HG02571 (cell line): ENCODE data around the gene GJD3.
A peak's percentile ranks its signal among the peaks of the same experiment; 100 is the strongest.

Source experiments
- ATAC-seq: cut with Tn5 transposase; IDR thresholded peaks from one replicate; pipeline ENCODE4 v1.9.1; 2021; ENCODE audit warnings: mild to moderate bottlenecking, moderate library complexity; ENCODE audit not compliant: unreplicated experiment

Gene GJD3

DNA sequence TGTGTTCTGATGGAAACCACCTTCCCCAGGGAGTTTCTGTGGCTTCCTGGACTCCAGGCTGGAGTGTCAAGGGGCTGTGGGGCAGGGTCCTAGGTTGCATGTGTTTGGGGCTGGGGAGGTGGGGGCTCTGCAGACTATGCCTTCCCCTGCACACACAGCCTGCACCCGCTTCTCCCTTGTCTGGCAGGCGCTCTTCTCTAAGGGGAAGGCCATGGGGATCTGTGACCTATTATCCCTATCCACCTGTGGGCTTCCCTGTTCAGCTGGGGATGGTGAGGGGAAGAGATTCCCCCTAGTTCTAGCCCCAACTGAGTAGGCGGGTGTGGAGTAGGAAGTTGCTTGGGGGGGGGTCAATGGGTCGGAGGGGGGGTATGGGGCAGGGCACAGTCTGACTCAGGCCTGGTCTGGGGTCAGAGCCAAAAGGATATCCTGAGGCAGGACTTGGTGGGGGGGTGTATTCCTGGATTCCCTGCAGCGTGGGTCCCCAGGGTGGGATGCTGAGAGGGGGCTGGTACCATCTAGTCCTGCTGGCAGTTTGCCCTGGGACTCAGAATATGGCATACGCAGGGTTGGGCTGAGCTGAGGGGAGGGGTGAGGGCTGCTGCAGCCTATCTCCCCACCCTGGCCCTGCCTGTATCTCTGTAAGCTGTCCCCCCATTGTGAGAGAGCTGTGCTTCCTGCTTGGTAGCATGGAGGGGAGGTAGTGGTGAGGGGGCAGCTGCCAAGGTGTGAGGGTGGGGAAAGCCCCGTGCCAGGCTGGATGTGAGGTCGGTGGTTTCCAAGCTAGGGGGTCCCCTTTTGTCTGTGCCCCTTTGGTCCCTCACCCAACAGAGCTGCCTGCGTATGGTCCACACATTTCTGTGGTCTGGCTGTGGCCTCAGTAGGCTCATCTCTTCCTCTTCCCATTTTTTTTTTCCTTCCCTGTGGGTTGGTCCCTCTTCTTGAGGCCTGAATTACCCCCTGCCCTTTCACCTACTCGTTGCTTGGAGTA is 40.9 kb downstream of the GJD3 start:
- no peak for ATAC-seq

DNA sequence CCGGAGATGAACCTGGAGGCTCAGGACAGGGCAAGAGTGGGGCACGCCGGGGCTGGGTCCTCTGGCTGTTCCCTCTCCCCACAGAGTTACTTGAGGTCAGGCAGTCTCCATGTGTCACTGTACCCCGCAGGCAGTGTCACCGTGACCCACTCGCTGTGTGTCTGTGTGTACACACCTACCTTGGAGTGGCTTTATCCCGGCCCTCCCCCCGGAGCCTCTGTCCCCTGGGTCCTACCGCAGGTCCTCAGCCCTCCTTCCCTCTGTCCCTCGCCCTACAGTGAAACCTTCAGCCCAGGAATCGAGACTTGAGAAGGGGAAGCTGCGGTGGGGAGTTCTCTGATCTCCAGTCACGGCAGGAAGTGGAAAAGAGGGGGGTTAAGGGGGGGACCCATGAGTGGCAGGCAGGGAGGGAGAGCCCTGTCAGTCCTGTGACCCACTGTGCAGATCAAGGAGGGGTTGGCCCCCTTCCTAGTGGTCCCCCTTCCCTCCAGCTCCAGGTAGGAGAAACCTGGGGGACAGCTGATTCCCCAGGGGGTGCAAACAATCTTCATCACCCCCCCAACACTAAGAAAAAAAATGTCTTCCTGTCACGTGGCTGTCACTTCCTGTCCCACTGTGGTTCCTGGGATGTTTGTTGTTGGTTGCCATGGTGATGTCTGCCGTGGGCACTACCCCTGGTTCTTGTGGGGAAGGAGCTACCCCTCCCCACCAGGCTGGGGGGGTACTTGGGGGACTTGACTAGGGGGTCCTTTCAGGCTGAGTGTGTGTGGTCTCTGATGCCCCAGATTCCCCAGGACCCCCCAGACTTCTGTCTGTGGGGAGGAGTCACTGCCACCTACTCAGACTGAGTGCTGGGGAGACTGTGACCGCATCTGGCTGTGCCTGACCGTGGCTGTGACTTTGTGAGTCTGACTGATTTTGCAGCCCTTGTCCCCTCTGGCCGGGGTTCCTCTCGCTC is 41.9 kb downstream of the GJD3 start:
- peak; percentile 35 for ATAC-seq

DNA sequence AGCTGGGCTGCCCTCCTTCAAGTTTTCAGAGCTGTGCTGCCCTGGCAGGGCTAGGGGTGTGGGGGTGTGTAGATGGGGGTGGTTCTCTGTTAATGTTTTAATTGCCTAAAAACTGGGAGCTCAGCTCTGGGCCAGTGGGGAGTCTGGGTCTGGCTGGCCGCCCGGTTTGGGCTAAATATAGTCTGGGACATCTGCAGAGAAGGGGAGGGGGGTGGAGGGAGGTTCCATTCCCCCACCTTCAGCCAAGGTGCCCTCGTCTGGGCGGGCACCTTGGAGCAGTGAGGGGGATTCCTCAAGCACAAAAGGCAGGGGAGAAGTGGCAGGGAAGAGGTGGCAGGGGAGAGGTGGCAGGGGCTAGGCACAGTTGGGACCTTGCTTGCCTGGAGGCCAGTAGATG is 42.6 kb downstream of the GJD3 start:
- ATAC-seq: no peak

DNA sequence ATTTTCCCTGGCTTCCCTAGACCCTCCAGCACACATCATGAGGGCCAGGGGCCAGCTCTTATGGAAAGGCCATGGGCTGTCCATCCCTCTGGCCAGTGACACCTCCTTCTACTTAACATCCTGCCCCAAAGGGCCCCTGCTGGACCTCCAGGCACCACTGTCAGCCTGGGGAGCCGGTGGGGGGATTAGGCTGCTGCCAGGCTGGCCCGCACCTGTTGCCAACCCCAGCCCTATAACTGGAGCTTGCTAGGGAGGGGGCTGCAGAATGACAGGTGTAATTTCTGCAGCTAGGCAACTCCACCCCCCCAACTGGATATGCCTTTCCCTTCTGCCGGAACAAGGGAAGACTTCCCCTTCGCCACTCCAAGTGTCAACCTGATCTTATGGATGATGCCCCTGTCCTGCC is 43.0 kb downstream of the GJD3 start:
- no peak for ATAC-seq

DNA sequence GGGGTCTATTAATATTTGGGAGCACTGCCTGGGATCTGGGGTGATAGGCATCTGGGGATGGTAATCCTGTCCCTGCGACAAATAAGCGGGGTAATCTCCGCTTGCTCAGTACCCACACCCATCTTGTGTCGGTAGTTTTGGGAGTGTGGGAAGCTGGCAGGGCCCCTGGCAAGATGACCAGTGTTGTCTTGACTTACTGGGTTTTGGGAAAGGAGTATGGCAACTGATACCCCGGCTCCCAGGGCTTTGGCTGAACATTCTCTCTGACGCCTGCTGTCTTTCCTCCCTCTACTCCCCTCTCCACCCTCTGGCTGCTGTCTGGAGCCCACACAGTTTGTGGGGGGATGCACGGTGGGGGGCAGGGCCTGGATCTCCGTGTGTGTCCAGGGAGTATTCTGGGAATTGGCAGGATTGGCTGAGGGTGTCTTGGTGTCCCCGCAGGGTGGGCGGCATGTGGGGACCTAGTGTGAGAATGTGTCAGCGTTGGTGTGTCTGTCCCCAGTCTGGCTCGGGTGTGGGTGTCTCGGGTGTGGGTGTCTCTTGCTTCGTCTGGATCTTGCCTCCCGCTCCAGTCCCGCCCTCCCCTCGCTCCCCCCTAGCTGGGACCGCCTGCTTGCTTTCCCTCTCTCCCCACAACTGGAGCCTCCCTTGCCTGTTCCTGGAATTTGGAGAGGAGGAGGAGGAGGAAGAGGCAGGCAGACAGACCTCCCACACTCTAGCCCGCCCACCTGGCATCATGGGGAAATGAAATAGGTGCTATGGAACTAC is 43.6 kb downstream of the GJD3 start:
- no peak for ATAC-seq

DNA sequence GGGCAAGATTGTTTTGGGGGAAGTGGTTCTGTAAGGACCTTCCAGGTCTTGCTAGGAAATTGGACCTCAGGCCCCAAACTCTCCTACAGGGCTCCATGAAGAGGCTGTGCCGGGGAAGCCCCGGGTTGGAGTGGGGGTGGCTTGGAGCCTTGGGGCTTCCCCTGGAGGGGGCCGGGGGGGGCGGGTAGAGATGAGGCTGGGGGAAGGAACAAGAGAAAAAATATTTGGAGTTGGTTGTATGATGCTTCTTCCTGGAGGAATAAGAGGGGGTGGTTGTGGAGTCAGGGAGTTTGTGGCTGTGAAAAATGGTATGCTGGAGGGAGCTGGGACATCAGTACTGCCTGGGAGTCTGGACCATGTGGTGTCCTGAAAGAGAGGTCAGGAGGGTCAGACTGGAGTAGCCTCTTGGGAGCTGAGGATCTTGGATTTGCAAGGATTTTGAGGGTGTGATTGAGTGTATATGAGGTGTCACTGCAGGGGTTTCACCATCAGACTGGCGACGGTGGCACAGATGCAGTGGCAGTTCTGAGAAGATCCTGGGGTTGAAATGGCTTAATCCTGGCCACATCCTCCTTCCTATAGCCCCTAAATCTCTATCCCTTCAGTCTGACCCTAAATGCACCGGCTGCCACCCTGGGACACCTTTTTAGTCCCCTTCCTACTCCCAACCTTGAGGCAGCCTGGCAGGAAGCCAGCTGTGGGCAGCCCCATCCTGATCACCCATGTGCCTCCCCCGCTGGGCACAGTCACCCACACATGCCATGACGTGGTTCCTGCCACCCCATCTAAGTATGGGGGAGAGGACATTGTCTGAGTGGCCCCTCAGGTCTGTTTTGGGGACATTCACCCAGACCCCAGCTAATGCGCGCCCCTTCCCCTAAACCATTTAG is 44.6 kb downstream of the GJD3 start:
- ATAC-seq: no peak

DNA sequence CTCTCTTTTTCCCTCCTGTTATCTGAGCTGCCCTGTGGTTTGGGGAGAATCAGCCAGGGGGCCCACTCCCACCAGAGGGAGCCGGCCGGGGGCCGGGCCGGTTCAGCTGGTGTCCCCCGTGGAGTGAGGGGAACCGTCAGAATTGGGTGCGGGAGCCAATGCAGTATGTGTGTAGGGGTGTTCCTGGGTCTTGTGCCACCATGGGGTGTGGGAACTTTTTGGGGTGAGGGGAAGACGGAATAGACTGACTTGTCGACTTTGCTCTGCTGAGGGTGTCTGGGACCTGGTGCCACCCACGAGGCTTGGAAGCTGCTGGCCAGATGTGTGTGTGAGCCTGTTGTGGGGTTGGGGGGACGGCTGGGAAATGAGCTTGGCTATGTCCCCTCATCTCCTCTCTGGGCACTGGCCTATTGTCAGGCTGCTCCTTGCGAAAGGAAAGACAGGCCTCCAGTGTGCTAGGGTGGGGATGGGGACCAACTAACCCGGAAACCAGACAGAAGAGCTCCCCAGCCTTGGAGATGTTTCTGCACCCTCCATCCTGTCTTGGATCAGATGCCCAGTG is 45.6 kb downstream of the GJD3 start:
- no peak for ATAC-seq

DNA sequence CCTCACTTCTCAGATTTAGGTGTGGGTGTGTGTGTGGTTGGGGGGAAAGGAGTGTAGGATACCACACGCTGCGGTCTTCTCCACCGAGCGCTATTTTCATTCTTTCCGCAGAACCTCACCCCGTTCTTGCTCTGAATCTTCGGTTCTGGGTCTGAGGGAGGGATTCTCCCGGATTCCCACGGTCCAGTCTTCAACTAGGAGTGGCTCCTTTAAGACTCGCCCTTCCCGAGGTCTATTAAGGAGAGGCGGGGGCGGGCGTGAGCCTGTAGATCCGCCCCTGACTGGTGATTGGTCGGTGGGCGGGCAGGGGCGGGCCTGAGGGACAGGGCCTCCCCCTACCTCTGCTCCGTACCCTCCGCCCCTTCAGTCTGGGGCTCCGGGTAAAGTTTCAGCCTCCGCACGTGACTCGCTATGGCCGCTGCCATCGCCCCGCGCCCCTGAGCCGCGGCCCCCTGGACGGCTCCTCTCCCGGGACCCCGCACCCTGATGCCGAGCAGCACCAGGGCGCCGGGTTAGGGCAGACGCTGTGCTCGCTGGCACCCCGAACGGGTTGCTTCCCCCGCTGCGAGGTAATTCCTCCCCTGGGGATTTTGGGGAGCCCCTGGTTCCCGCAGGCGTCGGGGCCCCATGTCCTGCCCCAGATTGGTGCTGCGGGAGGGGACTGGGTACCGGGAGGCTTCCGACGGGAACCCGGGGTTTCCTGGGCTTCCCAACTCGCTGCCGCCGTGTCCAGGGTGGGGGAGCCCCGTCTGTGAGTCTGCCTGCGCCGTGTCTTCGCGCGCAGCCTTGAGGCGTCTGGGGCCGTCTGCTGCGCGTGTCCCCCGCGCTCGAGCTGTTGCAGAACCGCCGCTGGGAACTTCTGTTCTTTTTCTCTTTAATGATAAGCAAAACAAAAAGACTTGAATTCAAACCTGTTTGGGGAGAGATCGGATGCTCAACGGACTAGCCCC is 46.4 kb downstream of the GJD3 start:
- ATAC-seq: peak; percentile 56

DNA sequence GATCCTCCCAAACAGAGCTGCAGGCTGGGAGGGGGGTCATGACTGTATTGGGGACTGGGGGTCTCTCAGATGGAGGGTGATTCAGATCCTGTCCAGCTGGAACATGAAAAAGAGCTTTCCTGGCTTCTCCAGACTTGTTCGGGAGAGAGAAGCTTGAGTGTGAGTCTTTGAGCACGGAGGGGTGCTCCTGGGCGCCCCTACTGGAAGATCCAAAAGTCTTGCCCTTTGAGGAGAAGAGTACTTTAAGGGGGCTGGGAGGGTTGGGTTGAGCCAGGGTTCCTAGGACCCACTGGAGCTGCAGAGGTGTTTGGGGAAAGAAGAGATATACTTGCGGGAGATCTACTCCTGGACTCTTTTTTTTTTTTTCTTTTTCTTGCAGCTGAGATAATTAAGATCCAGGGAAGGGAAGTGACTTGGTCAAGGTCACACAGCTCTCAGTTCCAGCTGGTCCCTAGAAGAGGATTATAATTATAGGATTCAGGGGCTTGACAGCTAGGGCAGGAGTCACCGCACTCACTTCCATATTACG is 47.1 kb downstream of the GJD3 start:
- no peak for ATAC-seq

DNA sequence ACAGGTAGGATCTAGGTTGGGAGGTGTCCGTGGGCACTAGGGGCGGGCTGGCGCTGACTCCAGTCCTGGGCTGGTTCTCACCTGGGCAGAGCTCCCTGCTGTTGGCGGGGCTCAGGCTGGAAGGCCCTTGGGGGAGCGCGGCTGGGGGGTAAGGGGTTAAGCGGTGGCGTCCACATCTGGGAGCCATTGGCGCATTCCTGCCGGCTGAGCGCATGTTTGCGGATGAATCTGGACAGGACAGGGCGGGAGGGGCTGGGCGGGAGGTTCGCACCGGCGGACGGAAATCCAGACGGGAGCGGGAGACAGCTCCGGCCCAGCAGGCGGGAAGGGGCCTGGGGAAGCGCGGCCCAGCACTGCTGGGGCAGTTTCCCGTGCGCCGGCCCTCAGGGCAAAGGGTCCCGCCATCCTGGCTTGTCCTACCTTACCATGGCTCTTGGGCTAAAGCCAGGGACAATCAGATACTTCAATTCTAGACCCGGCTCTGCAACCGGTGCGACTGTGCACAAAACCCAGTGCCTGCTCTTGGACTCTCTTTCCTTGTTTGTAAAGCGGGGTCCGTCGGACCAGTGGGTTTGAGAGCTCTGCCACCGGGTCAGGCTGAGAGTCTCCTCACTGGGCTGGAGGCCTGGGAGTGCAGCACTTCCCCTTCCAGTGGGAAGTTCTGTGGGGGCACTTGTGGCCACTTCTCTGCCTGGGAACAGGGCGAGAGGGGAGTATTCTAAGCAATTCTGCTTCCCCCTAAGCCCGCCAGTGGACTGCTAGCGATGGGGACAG is 47.8 kb downstream of the GJD3 start:
- no peak for ATAC-seq

DNA sequence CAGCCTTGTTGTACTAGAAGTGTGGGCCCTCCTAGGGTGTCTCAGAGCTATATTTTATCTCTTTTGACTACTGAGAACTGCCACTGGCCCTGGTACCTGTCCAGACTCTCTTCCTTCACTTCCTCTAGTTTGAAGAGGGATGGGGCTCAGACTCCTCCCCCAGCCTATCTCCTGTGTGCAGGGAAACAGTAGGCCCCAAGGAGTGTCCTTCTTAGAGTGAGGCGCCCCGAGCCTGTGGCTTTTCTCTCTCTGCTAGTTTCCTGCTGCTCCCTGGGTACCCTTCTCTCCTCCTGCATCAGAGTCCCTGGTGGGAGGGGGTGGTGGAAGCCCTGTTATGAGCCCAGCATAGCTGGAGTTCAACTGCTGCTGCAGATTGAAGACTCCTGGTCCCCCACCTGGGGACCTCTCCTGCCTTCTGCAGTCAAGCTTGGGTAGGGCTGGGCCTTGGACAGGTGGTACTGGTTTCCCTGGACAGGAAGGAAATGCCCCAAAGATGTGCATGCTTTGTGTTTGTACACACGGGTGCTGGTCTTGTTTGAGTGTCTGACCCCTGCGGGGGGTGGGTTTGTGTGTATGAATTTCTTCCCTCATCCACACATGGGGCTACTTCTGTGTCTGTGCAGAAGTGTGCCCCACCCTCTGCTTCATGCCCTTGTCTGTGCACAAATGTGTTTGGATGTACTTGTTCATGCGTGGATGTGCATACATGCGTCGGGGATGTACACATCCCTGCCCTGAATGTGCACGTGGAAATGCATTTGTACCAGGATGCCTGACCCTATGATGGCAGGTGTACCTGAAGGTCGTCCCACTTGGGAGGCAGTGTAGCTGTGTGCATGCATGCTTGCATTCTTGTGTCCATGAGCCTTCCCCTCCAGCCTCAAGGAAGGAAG is 48.6 kb downstream of the GJD3 start:
- no peak for ATAC-seq

DNA sequence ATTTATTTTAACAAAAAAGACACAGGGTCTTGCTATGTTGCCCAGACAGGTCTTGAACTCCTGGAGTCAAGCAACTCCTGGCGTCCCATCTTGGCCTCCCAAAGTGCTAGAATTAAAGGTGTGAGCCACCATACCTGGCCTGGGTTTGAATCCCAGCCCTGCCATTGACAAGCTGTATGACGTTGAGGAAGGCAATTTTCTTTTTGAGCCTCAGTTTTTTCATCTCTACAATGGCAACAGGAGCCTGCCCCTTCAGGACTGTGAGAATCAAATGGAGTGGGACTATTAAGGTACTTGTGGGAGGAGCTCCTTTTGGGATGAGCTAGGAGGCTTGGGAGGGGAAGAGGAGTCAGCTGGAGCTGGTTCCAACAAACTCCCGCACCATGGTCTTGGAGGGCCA is 49.3 kb downstream of the GJD3 start:
- ATAC-seq: no peak

DNA sequence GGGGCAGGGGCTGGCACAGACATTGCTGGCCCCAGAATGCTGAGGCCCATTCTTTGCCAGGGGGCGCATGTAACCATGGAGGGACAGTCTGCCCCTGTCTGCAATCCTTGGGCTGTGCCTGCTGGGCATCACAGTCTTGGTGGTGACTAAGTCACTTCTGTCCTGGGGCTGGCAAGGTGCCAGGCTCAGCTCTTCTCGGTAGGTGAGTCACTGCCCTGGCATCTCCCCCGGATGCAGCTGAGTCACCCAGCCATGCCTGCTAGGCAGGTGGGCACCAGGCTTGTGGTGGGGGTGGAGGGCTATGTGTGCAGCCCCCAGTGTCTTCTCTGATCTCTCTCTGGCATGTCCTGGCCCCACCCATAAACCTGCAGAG is 50.0 kb downstream of the GJD3 start:
- ATAC-seq: no peak

DNA sequence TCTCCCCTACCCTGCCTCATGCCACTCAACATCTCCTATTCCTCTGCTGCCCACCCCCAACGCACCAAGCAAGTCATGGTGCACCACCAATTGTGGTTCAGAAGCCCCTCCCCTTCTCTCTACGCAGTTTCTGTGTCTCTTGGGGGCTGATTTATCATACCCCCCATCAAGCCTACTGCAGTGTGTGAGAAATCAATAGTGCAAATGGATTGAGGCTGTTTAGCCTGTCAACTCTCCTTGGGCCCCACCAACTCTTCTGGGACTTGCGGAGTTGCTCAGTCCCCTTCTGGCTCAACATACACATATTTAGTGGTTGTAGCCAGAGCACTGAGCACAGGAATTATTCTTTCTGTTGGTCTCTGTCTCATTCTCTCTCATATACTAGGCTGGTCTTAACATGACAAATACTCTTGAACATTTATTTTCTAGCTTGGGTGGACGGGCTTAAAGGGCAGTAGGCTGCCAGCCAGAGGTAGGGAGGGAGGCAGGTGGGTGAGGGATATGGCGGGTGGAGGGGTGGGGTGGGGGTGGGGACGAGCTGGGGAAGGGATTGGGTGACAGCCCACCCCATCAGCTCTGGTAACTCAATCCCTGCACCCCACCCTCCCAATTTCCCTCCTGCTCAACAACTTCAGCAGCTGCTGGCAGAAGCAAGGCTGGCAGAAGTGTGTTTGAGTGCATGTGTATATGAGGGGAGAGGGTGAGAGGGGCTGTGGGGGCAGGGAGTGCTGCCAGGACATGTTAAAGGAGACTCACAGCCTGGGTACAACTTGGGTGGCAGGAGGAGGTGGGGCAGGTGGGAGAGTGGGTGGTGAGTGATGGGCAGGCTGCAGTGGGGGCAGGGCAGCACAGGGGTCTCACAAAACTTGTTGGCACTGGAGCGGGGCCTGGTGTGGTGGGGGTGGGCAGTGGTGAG is 50.6 kb downstream of the GJD3 start:
- ATAC-seq: no peak
